ENCODE measurements around the gene MS4A6A.
"Not testable (repeated sequence)": the region's sequence is repeated elsewhere in the genome, so short reads cannot be mapped to it uniquely, and the experiment has no call there.

The MS4A6A gene

GRCh38 chr11:60129853-60130252 is 53.0 kb downstream of the MS4A6A start:
- Mint-ChIP-seq H3K27me3 (ENCODE audit: low read depth) (no peaks in the 10 kb centered on the region), H3K4me1 (peaks cover 4% of the 10 kb centered on the region), H3K27ac (no peak overlapping the region), H3K4me3 (no peak overlapping the region), H3K9me3 (peaks cover 7% of the 10 kb centered on the region), H3K36me3 (ENCODE audit: low read depth) (no peaks in the 10 kb centered on the region)
- TF ChIP-seq, protein P1, sequence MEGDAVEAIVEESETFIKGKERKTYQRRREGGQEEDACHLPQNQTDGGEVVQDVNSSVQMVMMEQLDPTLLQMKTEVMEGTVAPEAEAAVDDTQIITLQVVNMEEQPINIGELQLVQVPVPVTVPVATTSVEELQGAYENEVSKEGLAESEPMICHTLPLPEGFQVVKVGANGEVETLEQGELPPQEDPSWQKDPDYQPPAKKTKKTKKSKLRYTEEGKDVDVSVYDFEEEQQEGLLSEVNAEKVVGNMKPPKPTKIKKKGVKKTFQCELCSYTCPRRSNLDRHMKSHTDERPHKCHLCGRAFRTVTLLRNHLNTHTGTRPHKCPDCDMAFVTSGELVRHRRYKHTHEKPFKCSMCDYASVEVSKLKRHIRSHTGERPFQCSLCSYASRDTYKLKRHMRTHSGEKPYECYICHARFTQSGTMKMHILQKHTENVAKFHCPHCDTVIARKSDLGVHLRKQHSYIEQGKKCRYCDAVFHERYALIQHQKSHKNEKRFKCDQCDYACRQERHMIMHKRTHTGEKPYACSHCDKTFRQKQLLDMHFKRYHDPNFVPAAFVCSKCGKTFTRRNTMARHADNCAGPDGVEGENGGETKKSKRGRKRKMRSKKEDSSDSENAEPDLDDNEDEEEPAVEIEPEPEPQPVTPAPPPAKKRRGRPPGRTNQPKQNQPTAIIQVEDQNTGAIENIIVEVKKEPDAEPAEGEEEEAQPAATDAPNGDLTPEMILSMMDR (IDR thresholded peaks at IDR 0.05; ENCODE audit: unreplicated experiment in 3 of 3) = no peak

DNA sequence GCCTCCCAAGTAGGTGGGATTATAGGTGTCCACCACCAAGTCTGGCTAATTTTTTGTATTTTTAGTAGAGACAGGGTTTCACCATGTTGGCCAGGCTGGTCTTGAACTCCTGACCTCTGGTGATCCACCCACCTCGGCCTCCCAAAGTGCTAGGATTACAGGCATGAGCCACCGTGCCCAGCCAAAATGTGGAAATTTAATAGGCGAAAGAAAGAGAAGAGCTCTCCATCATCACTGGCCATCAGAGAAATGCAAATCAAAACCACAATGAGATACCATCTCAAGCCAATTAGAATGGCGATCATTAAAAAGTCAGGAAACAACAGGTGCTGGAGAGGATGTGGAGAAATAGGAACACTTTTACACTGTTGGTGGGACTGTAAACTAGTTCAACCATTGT is 54.0 kb downstream of the MS4A6A start:
- H3K36me3 Mint-ChIP-seq (ENCODE audit: low read depth); H3K27ac Mint-ChIP-seq; H3K4me3 Mint-ChIP-seq; H3K27me3 Mint-ChIP-seq (ENCODE audit: low read depth); H3K9me3 Mint-ChIP-seq: not testable (repeated sequence)
- H3K4me1 Mint-ChIP-seq = peaks cover 10% of the 10 kb centered on the region

DNA sequence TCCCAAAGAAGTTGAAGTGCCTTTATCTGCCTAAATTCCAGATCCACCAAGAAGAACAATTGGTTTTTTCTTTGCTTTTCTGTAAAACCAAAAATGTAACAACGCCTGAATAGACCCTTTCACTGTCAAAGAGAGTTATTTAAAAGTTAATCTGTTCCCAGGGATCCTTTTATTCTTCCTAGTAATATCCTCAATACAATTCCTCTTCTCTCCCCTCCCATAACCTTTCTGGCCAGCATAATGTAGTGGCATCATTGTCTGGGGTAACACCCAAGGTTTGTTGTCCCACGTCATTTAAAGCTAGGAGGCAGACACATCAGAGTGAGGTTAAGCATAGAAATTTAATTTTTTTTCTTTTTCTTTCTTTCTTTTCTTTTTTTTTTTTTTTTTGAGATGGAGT is 54.5 kb downstream of the MS4A6A start:
- H3K27ac Mint-ChIP-seq = no peak overlapping the region
- H3K9me3 Mint-ChIP-seq = peaks cover 3% of the 10 kb centered on the region
- no peaks in the 10 kb centered on the region for H3K36me3 Mint-ChIP-seq (ENCODE audit: low read depth)
- TF ChIP-seq, protein P1 (IDR thresholded peaks at IDR 0.05; ENCODE audit: unreplicated experiment in 3 of 3) = no peak
- H3K4me1 Mint-ChIP-seq = peaks cover 10% of the 10 kb centered on the region
- no peaks in the 10 kb centered on the region for H3K27me3 Mint-ChIP-seq (ENCODE audit: low read depth)
- H3K4me3 Mint-ChIP-seq = no peak overlapping the region

DNA sequence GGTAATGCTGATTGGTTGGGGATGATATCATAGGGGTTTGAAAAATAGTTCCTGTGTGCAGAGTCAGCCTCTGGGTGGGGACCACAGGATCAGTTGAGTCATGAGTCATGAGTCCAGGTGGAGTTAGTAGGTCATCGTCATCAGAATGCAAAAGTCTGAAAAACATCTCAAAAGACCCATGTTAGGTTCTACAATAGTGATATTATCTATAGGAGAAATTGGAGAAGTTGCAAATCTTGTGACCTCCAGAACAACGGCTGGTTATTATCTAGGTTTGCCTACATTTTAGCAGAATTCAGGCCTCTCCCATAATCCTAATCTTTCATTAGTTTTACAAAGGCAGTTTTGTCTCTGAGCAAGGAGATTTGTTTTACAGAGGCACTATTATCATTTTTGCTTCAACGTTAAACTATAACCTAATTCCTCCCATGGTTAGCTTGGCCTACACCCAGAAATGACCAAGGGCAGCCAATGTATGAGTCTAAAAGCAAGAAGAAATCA is 55.5 kb downstream of the MS4A6A start:
- H3K36me3 Mint-ChIP-seq (ENCODE audit: low read depth) = no peaks in the 10 kb centered on the region
- no peak overlapping the region for H3K27ac Mint-ChIP-seq
- H3K4me1 Mint-ChIP-seq = peaks cover 10% of the 10 kb centered on the region
- no peak overlapping the region for H3K4me3 Mint-ChIP-seq
- H3K27me3 Mint-ChIP-seq (ENCODE audit: low read depth) = no peaks in the 10 kb centered on the region
- TF ChIP-seq, protein P1 (IDR thresholded peaks at IDR 0.05; ENCODE audit: unreplicated experiment in 3 of 3) = no peak
- no peaks in the 10 kb centered on the region for H3K9me3 Mint-ChIP-seq

- Mint-ChIP-seq H3K4me3 (no peak overlapping the region), H3K36me3 (ENCODE audit: low read depth) (no peaks in the 10 kb centered on the region), H3K9me3 (no peaks in the 10 kb centered on the region), H3K27ac (no peak overlapping the region), H3K27me3 (ENCODE audit: low read depth) (no peaks in the 10 kb centered on the region), H3K4me1 (peaks cover 10% of the 10 kb centered on the region)
- TF ChIP-seq, protein P1 (IDR thresholded peaks at IDR 0.05; ENCODE audit: unreplicated experiment in 3 of 3) = no peak
Measured at GRCh38 chr11:60125956-60126585, 56.8 kb downstream of the MS4A6A start.

- TF ChIP-seq, protein P1 (IDR thresholded peaks at IDR 0.05; ENCODE audit: unreplicated experiment in 3 of 3) = no peak
- H3K27ac Mint-ChIP-seq = no peak overlapping the region
- no peaks in the 10 kb centered on the region for H3K9me3 Mint-ChIP-seq
- H3K4me3 Mint-ChIP-seq = no peak overlapping the region
- no peaks in the 10 kb centered on the region for H3K36me3 Mint-ChIP-seq (ENCODE audit: low read depth)
- peaks cover 6% of the 10 kb centered on the region for H3K4me1 Mint-ChIP-seq
- no peaks in the 10 kb centered on the region for H3K27me3 Mint-ChIP-seq (ENCODE audit: low read depth)
Measured at GRCh38 chr11:60124802-60125432, 58.0 kb downstream of the MS4A6A start.
